OCI-LY1 (cell line): ENCODE data around the gene UQCRC2.

Experiments used
- CTCF ChIP-seq: fragments of 200-600 bp; sonication (generic), shearing (Covaris generic); IDR thresholded peaks from 2 replicates; pipeline ENCODE4 v1.5.1; 2017; ENCODE audit warnings: mild to moderate bottlenecking, antibody characterized with exemption, low read length, moderate library complexity, mixed read lengths
- EZH2 ChIP-seq: fragments of 200-600 bp; sonication (generic), shearing (Covaris generic); IDR thresholded peaks from 2 replicates; pipeline ENCODE4 v1.8.0; 2017; ENCODE audit warnings: borderline replicate concordance, mixed run types, mild to moderate bottlenecking, antibody characterized with exemption, low read length, moderate library complexity, mixed read lengths

- TF ChIP-seq CTCF (no peak), EZH2 (no peak)
Measured at GRCh38 chr16:22012241-22012640, 59.1 kb downstream of the UQCRC2 start.
